Measurements from ENCODE around the gene CENPS.
"Not testable (repeated sequence)": the region's sequence is repeated elsewhere in the genome, so short reads cannot be mapped to it uniquely, and the experiment has no call there.

CENPS gene

DNA sequence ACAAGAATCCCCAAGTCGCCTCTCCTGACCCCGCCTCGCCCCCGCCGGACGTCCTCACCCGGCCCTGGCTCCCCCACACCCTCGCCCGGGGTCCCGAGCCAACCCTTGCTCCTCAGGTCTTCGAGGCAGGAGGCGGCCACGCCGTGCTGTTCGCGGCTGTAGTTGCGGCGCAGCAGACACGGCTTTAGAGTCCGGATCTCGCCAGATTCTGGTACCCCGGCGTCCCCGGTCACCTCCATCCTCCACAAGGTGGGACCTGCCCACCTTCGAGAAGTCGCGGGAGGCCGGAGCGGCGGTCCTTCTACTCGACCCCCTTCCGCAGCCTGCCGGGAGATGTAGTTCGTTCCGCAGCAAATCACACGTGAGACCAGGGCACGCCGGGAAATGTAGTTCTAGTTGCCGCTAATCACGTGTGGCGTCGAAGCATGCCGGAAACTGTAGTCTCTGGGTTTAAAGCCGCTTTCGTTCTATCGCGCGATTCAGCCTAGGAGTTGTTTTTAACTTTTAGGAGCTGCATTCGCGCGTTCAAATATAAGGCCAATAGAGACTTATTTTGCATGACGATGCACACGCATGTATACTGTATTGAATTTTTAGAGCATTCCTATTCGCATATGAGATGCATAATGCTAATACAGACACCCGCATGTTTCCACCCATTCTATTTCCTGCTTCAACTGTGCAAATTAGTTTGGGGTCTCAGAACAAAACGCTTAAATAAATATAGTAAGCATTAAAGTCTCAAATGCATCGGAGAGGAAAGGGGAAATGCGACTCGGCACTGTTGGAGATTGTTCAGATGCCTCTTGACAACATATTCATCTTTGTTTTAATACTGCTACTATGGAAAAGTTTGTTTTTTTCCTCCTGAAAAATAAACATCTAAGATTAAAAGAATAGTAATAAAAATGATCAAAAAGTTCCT lies 42.2 kb downstream of the CENPS start, which contains the start of gene DFFA:
DFFA (minus strand) TSS at position 310 of the 925 bp plus-strand sequence; CDS start at position 239, 71 bp downstream.
- Histone ChIP-seq H3K27me3 (ENCODE audit: insufficient read depth, low read depth, severe bottlenecking) (no peaks in the 10 kb centered on the region), H3K27ac (peak within 1 kb of the TSS; percentile 57), H3K9me3 (ENCODE audit: severe bottlenecking) (no peaks in the 10 kb centered on the region), H3K36me3 (peaks cover 8% of the 10 kb centered on the region), H3K4me3 (ENCODE audit: low read depth, low read length) (peak within 1 kb of the TSS; percentile 68)
- TF ChIP-seq, protein P1, sequence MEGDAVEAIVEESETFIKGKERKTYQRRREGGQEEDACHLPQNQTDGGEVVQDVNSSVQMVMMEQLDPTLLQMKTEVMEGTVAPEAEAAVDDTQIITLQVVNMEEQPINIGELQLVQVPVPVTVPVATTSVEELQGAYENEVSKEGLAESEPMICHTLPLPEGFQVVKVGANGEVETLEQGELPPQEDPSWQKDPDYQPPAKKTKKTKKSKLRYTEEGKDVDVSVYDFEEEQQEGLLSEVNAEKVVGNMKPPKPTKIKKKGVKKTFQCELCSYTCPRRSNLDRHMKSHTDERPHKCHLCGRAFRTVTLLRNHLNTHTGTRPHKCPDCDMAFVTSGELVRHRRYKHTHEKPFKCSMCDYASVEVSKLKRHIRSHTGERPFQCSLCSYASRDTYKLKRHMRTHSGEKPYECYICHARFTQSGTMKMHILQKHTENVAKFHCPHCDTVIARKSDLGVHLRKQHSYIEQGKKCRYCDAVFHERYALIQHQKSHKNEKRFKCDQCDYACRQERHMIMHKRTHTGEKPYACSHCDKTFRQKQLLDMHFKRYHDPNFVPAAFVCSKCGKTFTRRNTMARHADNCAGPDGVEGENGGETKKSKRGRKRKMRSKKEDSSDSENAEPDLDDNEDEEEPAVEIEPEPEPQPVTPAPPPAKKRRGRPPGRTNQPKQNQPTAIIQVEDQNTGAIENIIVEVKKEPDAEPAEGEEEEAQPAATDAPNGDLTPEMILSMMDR (IDR thresholded peaks at IDR 0.05; ENCODE audit: low read depth, low read length): no peak
- peak; percentile 96 for DNase-seq

DNA sequence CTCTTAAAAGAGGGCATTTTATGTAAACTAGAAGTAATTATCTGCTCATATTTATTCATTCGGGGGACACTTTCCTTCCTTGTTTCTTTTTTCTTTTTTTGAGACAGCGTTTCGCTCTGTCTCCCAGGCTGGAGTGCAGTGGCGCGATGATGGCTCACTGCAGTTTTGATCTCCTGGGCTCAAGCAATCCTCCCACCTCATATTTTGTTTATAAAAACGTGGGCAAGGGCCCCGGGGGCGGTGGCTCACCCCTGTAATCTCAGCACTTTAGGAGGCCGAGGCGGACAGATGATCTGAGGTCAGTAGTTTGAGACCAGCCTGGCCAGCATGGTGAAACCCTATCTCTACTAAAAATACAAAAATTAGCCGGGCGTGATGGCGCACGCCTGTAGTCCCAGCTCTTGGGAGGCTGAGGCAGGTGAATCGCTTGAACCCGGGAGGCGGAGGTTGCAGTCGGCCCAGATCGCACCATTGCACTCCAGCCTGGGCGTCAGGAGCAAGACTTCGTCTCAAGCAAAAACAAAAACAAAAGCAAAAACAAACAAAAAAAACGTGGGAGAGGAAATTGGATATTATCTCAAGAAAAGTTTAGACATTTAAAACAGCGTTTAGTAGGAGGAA lies 43.0 kb downstream of the CENPS start:
- Histone ChIP-seq H3K27me3 (ENCODE audit: insufficient read depth, low read depth, severe bottlenecking) (no peaks in the 10 kb centered on the region), H3K27ac (no peak overlapping the region), H3K4me3 (ENCODE audit: low read depth, low read length) (no peak overlapping the region), H3K36me3 (peaks cover 6% of the 10 kb centered on the region), H3K9me3 (ENCODE audit: severe bottlenecking) (no peaks in the 10 kb centered on the region)
- TF ChIP-seq, protein P1 (IDR thresholded peaks at IDR 0.05; ENCODE audit: low read depth, low read length): no peak
- DNase-seq: no peak

DNA sequence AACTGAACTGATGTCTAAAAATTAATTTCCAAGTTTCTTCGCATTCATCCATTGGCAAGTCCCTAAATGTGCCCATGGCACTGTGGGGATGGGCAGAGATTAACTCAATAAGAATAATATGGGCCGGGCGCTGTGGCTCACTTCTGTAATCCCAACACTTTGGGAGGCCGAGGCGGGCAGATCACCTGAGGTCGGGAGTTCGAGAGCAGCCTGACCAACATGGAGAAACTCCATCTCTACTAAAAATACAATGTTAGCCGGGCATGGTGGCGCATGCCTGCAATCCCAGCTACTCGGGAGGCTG lies 44.0 kb downstream of the CENPS start:
- H3K27me3 ChIP-seq (ENCODE audit: insufficient read depth, low read depth, severe bottlenecking); H3K9me3 ChIP-seq (ENCODE audit: severe bottlenecking); DNase-seq; H3K36me3 ChIP-seq: not testable (repeated sequence)
- Histone ChIP-seq H3K27ac (peak overlapping the region; percentile 72), H3K4me3 (ENCODE audit: low read depth, low read length) (peak overlapping the region; percentile 59; the same call in 1 of the 2 replicates)

DNA sequence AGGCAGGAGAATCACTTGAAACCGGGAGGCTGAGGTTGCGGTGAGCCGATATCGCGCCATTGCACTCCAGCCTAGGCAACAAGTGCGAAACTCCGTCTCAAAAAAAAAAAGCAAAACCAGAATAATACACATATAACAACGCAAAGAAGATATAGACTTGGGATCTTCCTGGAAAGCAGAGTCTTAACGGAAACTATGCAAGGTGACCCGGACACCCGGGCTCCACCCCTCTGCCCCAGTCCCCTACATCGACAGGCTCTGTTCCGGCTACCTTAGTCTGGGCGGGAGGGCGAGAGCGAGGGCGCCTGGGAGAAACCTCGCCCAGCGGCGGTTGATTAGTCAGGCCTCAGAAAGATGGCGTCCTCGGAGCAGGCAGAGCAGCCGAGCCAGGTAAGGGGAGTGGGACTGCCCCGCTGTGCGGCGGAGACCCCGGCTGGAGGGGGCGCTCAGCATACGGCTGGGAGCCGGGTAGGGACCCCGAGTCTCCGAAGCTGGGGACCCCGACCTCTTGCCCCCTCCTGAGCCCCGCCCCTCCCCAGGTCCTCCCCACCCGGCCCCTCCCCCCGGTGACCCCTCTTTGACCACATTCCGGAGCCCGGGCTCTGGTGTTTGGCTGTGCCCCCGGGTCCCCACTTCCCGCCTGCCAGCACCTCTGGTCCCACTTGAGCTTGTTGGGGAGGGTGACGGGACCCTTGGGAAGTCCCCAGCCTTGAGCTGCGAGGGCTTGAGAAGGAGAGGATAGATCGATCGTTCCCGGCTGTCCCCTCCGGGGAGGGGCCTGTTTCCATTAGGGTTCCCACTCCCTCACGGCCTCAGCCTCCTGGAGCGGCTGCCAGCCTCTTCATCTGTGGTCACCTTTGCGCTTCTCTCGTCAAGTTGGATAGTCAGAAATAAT lies 44.6 kb downstream of the CENPS start, which contains the start of gene PEX14:
PEX14 (plus strand) TSS at position 338 of the 895 bp plus-strand sequence; CDS start at position 355, 17 bp downstream.
- no peaks in the 10 kb centered on the region for H3K9me3 ChIP-seq (ENCODE audit: severe bottlenecking)
- peak; percentile 93 for DNase-seq
- peak within 1 kb of the TSS; percentile 72 for H3K27ac ChIP-seq
- no peaks in the 10 kb centered on the region for H3K27me3 ChIP-seq (ENCODE audit: insufficient read depth, low read depth, severe bottlenecking)
- peak within 1 kb of the TSS; percentile 59 for H3K4me3 ChIP-seq (ENCODE audit: low read depth, low read length)
- peaks cover 5% of the 10 kb centered on the region; the same call in 1 of the 2 replicates for H3K36me3 ChIP-seq
- TF ChIP-seq, protein P1 (IDR thresholded peaks at IDR 0.05; ENCODE audit: low read depth, low read length): no peak

DNA sequence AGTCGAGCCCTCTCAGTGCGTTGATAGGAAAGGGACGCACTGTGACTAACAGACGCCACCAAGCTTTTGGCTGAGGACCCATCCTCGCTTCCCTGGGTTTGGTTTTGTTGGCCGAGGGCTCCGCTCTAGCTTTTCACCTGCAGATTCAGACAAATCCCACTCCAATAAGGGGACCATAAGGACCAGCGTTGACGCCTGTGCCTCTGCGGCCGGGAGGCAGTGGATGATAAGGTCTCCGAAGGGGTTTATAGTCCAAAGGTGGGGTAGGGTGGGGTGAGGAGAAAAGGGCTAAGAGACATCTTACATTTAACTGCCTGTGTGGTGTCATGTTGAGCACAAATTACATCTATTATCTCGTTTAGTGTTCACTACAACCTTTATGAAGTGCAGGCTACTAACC lies 45.3 kb downstream of the CENPS start:
- H3K27ac ChIP-seq: peak overlapping the region; percentile 72
- DNase-seq: no peak
- H3K4me3 ChIP-seq (ENCODE audit: low read depth, low read length): peak overlapping the region; percentile 59

More for the DNA sequence above, 45.3 kb downstream of the CENPS start:
- H3K27me3 ChIP-seq (ENCODE audit: insufficient read depth, low read depth, severe bottlenecking): no peaks in the 10 kb centered on the region
- TF ChIP-seq, protein P1 (IDR thresholded peaks at IDR 0.05; ENCODE audit: low read depth, low read length): no peak
- H3K9me3 ChIP-seq (ENCODE audit: severe bottlenecking): no peaks in the 10 kb centered on the region
- H3K36me3 ChIP-seq: peaks cover 5% of the 10 kb centered on the region; the same call in 1 of the 2 replicates

All from WERI-Rb-1 (cell line).